ENCODE results near the gene WDR35.

Gene WDR35

DNA sequence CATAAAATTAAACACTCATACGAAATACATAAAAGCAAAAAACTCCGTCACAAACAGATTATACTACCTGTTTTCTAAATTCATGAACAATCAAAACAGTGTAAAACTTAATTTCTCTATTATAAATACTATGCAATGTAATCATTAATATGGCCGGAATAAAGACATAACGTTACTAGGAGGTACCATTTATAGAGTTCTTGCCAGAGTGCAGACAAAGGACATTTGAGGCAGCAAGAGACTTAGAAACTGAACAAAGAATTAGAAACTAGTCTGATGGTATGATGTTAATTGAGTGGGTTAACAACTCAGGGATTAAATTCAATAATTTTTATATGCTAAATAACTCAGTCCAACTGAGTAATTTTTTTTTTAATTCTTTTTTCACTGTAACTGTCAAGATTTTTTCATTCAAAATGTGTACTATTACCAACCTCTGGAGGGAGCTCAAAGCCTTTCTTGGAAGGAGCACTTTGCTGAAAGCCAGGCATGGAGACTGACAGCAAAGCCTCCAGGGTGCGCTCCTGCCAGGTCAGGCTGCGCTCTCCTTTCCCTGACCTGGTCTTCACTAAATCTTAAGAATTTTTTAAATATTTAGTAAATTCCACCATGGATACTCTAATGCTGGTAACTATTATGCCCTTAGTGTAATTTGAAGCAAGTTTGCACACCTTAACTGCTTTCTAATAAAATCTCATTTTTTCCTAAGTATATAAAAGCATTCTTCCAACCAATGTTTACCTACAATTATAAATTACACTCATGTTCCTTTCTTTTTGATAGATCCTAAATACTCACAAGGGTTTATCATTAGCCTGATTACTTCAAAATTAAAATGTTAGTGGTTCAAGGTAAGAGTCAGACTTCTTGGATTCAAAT is 34.1 kb downstream of the WDR35 start:
- POLR2A ChIA-PET = no interaction called here
- peak; percentile 79 for DNase-seq (ENCODE audit: extremely low spot score)
- CTCF ChIA-PET = interaction anchor here (0.6 to 3.8 kb wide), 28 partner anchors 8 to 270 kb away, joined by 3 to 21 read pairs (median 4); partner anchors contain the start of gene SDC1
- peak; percentile 86 for TF ChIP-seq CTCF (IDR thresholded peaks at IDR 0.05; ENCODE audit: control extremely low read depth, extremely low read depth, low read depth, missing control alignments)

- ChIA-PET POLR2A (no interaction called here), CTCF (interaction anchor here (0.9 to 1.4 kb wide), 4 partner anchors 9 to 147 kb away, joined by 3 to 6 read pairs (median 4); no protein-coding TSS in a partner anchor)
- no peak for DNase-seq (ENCODE audit: extremely low spot score)
- TF ChIP-seq CTCF (IDR thresholded peaks at IDR 0.05; ENCODE audit: control extremely low read depth, extremely low read depth, low read depth, missing control alignments) = no peak
These were observed 40.8 kb downstream of the WDR35 start for GRCh38 chr2:19949071-19949470.

GRCh38 chr2:19947184-19947940 is 42.5 kb downstream of the WDR35 start:
- no peak for DNase-seq (ENCODE audit: extremely low spot score)
- ChIA-PET CTCF (interaction anchor here (0.9 to 1.9 kb wide), 8 partner anchors 8 to 68 kb away, joined by 3 to 6 read pairs (median 4); no protein-coding TSS in a partner anchor), POLR2A (no interaction called here)
- no peak for TF ChIP-seq CTCF (IDR thresholded peaks at IDR 0.05; ENCODE audit: control extremely low read depth, extremely low read depth, low read depth, missing control alignments)

DNA sequence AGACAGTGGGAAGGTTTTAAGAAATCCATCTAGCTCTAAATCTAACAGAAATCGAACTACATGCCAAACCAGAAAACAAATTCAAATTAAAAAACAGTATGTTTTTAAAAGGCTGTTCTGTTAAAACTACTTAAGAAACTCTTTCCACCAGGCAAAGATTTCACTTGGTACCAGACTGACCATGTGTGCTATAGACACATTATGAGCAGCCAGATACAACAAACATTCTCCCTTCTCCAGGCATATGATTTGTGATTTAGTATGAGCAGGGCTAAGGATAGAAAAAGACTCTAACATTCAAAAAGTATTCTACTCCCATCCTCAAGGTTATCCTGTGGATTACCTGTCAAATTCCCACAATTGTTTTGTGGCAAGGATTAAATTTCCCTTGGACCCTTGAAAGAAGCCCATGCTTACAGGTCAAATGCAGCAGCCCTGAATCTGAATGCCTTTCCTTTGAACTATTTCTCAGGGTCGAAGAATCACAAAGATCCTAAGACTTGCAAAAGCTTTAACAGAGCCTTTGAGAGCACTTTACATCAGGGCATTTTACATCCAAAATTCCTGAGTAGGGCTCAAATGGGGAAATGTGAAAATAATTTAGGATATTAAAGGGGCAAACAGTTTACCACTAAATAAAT is 45.6 kb downstream of the WDR35 start:
- no peak for DNase-seq (ENCODE audit: extremely low spot score)
- TF ChIP-seq CTCF (IDR thresholded peaks at IDR 0.05; ENCODE audit: control extremely low read depth, extremely low read depth, low read depth, missing control alignments) = no peak
- POLR2A ChIA-PET = no interaction called here
- CTCF ChIA-PET = interaction anchor here (0.9 to 3.2 kb wide), 3 partner anchors 11 to 71 kb away, joined by 3 to 14 read pairs (median 3); no protein-coding TSS in a partner anchor

DNA sequence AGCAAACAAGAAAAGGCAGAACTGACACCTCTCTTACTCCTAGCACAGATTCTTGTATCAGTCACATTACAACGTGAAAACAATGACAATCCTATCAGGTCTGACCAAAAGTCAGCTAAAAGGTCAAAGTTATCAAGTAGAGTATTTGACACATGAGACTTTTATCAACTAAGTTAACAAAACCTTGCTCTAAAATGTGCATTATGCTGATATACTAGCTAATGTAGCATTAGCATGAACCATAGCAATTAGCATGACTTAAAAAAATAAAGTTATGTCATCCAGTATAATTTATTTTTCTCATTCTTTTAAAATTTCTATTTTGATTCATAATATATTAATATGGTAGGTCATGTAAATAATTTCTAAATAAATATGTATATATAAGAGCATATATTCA is 46.7 kb downstream of the WDR35 start:
- no peak for DNase-seq (ENCODE audit: extremely low spot score)
- no peak for TF ChIP-seq CTCF (IDR thresholded peaks at IDR 0.05; ENCODE audit: control extremely low read depth, extremely low read depth, low read depth, missing control alignments)
- ChIA-PET POLR2A (no interaction called here), CTCF (interaction anchor here (0.9 to 3.2 kb wide), 7 partner anchors 8 to 111 kb away, joined by 3 to 14 read pairs (median 4); no protein-coding TSS in a partner anchor)

DNA sequence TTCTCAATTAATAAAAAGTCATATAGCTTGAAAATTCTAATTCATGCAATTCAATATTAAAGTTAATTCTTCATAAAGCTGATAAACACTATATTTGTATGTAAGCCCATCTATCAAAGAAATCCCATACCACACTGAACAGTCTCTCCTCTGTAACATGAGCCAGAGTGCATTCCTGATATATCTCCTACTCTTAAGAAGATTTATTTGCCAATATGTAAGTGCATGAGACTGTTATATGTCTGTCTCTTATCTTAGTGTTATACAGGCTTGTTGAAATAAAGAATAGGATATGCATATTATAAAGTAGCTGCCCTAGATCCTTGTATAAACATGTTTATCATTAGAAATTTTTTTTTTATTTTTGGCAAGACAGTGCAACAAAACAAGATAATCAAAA is 47.7 kb downstream of the WDR35 start:
- CTCF ChIA-PET = interaction anchor here (1.1 to 3.2 kb wide), 5 partner anchors 9 to 112 kb away, joined by 3 to 14 read pairs (median 4); no protein-coding TSS in a partner anchor
- POLR2A ChIA-PET = no interaction called here
- DNase-seq (ENCODE audit: extremely low spot score) = no peak
- TF ChIP-seq CTCF (IDR thresholded peaks at IDR 0.05; ENCODE audit: control extremely low read depth, extremely low read depth, low read depth, missing control alignments) = no peak

Data from GM10248 (cell line).